OCI-LY1 (cell line): ENCODE data around the gene ETV6.
A peak's percentile ranks its signal among the peaks of the same experiment; 100 is the strongest.

Experiments used
- H2AFZ ChIP-seq: fragments of 200-600 bp; sonication (generic), shearing (Covaris generic); 2 replicates; pipeline ENCODE4 v1.6.0; 2014; ENCODE audit warnings: antibody characterized with exemption, mild to moderate bottlenecking, low read length
- H3F3A ChIP-seq: fragments of 200-600 bp; sonication (generic), shearing (Covaris generic); 2 replicates; pipeline ENCODE4 v1.6.0; 2014; ENCODE audit warnings: mild to moderate bottlenecking, antibody characterized with exemption, low read length, moderate library complexity; ENCODE audit not compliant: insufficient read depth
- H3K27ac ChIP-seq: fragments of 200-600 bp; sonication (generic); 2 replicates; pipeline ENCODE4 v1.5.1; 2014; ENCODE audit warnings: low read length, mixed run types, mild to moderate bottlenecking, low read depth; ENCODE audit not compliant: poor library complexity, severe bottlenecking
- H3K27me3 ChIP-seq: fragments of 200-600 bp; sonication (generic); 2 replicates; pipeline ENCODE4 v1.6.0; 2014; ENCODE audit warnings: antibody characterized with exemption, mild to moderate bottlenecking, low read length, moderate library complexity; ENCODE audit not compliant: insufficient read depth
- H3K36me3 ChIP-seq: fragments of 200-600 bp; sonication (generic); 2 replicates; pipeline ENCODE4 v1.6.1; 2014; ENCODE audit warnings: mild to moderate bottlenecking, antibody characterized with exemption, low read length, moderate library complexity, mixed read lengths; ENCODE audit not compliant: insufficient read depth
- H3K4me1 ChIP-seq: fragments of 200-600 bp; sonication (generic); 2 replicates; pipeline ENCODE4 v1.5.1; 2014; ENCODE audit warnings: mild to moderate bottlenecking, low read length, moderate library complexity; ENCODE audit not compliant: insufficient read depth, severe bottlenecking
- H3K4me2 ChIP-seq: fragments of 200-600 bp; sonication (generic), shearing (Covaris generic); 2 replicates; pipeline ENCODE4 v1.6.1; 2014; ENCODE audit warnings: low read length
- H3K4me3 ChIP-seq: fragments of 200-600 bp; sonication (generic); 2 replicates; pipeline ENCODE4 v1.5.1; 2014; ENCODE audit warnings: low read length, low read depth, mild to moderate bottlenecking, mixed read lengths; ENCODE audit not compliant: poor library complexity, severe bottlenecking
- H3K79me2 ChIP-seq: fragments of 200-600 bp; shearing (Covaris generic); 2 replicates; pipeline ENCODE4 v1.6.1; 2016; ENCODE audit warnings: mixed run types, low read length, mixed read lengths; ENCODE audit not compliant: insufficient read depth
- H3K9ac ChIP-seq: fragments of 200-600 bp; sonication (generic), shearing (Covaris generic); 2 replicates; pipeline ENCODE4 v1.6.1; 2014; ENCODE audit warnings: mild to moderate bottlenecking, low read length, mixed read lengths
- H3K9me2 ChIP-seq: fragments of 200-600 bp; sonication (generic), shearing (Covaris generic); 2 replicates; pipeline ENCODE4 v1.6.1; 2014; ENCODE audit warnings: low read depth, mild to moderate bottlenecking, low read length, mixed read lengths
- H3K9me3 ChIP-seq: fragments of 200-600 bp; shearing (Covaris generic); 2 replicates; pipeline ENCODE4 v1.6.1; 2014; ENCODE audit warnings: low read length, mixed read lengths
- H4K20me1 ChIP-seq: fragments of 200-600 bp; sonication (generic), shearing (Covaris generic); 2 replicates; pipeline ENCODE4 v1.6.0; 2016; ENCODE audit warnings: mild to moderate bottlenecking, low read length; ENCODE audit not compliant: insufficient read depth
- EZH2 ChIP-seq: fragments of 200-600 bp; sonication (generic), shearing (Covaris generic); IDR thresholded peaks from 2 replicates; pipeline ENCODE4 v1.8.0; 2017; ENCODE audit warnings: borderline replicate concordance, mixed run types, mild to moderate bottlenecking, antibody characterized with exemption, low read length, moderate library complexity, mixed read lengths
- TF ChIP-seq, protein P1 (sequence below): fragments of 200-600 bp; sonication (generic), shearing (Covaris generic); IDR thresholded peaks from 2 replicates; pipeline ENCODE4 v1.5.1; 2017; ENCODE audit warnings: mild to moderate bottlenecking, antibody characterized with exemption, low read length, moderate library complexity, mixed read lengths

ETV6 gene

GRCh38 chr12:11884706-11885105 is 235.2 kb downstream of the ETV6 start:
- H3K4me2 ChIP-seq, result no peak overlapping the region
- TF ChIP-seq, protein P1, sequence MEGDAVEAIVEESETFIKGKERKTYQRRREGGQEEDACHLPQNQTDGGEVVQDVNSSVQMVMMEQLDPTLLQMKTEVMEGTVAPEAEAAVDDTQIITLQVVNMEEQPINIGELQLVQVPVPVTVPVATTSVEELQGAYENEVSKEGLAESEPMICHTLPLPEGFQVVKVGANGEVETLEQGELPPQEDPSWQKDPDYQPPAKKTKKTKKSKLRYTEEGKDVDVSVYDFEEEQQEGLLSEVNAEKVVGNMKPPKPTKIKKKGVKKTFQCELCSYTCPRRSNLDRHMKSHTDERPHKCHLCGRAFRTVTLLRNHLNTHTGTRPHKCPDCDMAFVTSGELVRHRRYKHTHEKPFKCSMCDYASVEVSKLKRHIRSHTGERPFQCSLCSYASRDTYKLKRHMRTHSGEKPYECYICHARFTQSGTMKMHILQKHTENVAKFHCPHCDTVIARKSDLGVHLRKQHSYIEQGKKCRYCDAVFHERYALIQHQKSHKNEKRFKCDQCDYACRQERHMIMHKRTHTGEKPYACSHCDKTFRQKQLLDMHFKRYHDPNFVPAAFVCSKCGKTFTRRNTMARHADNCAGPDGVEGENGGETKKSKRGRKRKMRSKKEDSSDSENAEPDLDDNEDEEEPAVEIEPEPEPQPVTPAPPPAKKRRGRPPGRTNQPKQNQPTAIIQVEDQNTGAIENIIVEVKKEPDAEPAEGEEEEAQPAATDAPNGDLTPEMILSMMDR, result no peak
- no peak for TF ChIP-seq EZH2
- peaks cover 13% of the 10 kb centered on the region; the same call in 1 of the 2 replicates for H3K36me3 ChIP-seq

GRCh38 chr12:11885261-11886038 is 236.0 kb downstream of the ETV6 start:
- Histone ChIP-seq H3K9ac (no peak overlapping the region), H3K9me2 (no peaks in the 10 kb centered on the region), H3K27ac (peak overlapping the region; percentile 40), H3K9me3 (no peaks in the 10 kb centered on the region), H3K4me3 (no peak overlapping the region), H2AFZ (no peak overlapping the region), H3K36me3 (peaks cover 8% of the 10 kb centered on the region; the same call in 1 of the 2 replicates), H3K4me1 (peaks cover 51% of the 10 kb centered on the region), H3F3A (no peaks in the 10 kb centered on the region), H3K27me3 (no peaks in the 10 kb centered on the region), H3K4me2 (no peak overlapping the region), H4K20me1 (no peaks in the 10 kb centered on the region), H3K79me2 (no peaks in the 10 kb centered on the region)
- TF ChIP-seq, protein P1, result no peak
- TF ChIP-seq EZH2, result no peak

More at GRCh38 chr12:11884706-11885105, 235.2 kb downstream of the ETV6 start:
- Histone ChIP-seq H3K9me2 (no peaks in the 10 kb centered on the region), H4K20me1 (no peaks in the 10 kb centered on the region), H3K27ac (peak overlapping the region; percentile 40), H3F3A (no peaks in the 10 kb centered on the region), H2AFZ (no peak overlapping the region), H3K9ac (no peak overlapping the region), H3K79me2 (no peaks in the 10 kb centered on the region), H3K4me1 (peaks cover 45% of the 10 kb centered on the region), H3K4me3 (no peak overlapping the region), H3K9me3 (no peaks in the 10 kb centered on the region), H3K27me3 (no peaks in the 10 kb centered on the region)

DNA sequence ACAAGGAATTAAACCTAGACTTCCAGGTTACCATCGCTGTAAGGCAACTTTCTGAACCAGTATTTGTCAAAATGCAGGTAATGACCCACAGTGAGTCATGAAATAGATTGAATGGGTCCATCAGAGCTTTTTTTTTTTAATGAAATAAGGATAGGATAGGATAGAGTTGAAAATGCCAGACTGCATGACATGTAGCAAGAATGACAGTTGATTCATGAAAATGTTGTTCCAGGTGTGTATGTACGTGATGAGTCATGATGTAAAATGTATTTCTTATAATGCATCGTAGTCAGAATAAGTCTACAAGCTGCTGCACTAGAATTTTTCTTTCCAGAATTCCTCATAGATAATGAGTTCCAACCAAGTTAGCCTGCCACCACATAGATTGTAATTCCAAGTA is 236.9 kb downstream of the ETV6 start:
- H3K4me1 ChIP-seq, result peaks cover 59% of the 10 kb centered on the region
- H3K27me3 ChIP-seq, result no peaks in the 10 kb centered on the region
- H3K4me3 ChIP-seq, result no peak overlapping the region
- no peaks in the 10 kb centered on the region for H3K9me3 ChIP-seq
- no peaks in the 10 kb centered on the region for H4K20me1 ChIP-seq
- peaks cover 4% of the 10 kb centered on the region; the same call in 1 of the 2 replicates for H3K36me3 ChIP-seq
- no peaks in the 10 kb centered on the region for H3K79me2 ChIP-seq
- no peak overlapping the region for H3K4me2 ChIP-seq
- no peaks in the 10 kb centered on the region for H3F3A ChIP-seq
- no peak overlapping the region for H2AFZ ChIP-seq
- TF ChIP-seq, protein P1, result no peak
- no peak for TF ChIP-seq EZH2
- H3K27ac ChIP-seq, result peak overlapping the region; percentile 40
- H3K9ac ChIP-seq, result no peak overlapping the region
- H3K9me2 ChIP-seq, result no peaks in the 10 kb centered on the region
